Stimulated activated CD8-positive, alpha-beta memory T cell treated with anti-CD3 and anti-CD28 coated beads, Interleukin-12 subunit alpha, Interleukin-12 subunit beta, amount 100 ng/mL, for 24 hours (primary cell): ENCODE results near the gene MARK3.
A peak's percentile ranks its signal among the peaks of the same experiment; 100 is the strongest.
"Not testable (repeated sequence)": the region's sequence is repeated elsewhere in the genome, so short reads cannot be mapped to it uniquely, and the experiment has no call there.

ENCODE experiments used
- DNase-seq: peaks from one replicate; pipeline ENCODE4 v3.0.0-alpha.2; 2020; ENCODE audit errors: extremely low read depth

MARK3 gene

GRCh38 chr14:103385152-103385928 is at the start of gene MARK3:
TSS of gene MARK3 (plus strand) at chr14:103385415. CDS start at chr14:103386030, 615 bp downstream.
- peak; percentile 93 for DNase-seq

DNA sequence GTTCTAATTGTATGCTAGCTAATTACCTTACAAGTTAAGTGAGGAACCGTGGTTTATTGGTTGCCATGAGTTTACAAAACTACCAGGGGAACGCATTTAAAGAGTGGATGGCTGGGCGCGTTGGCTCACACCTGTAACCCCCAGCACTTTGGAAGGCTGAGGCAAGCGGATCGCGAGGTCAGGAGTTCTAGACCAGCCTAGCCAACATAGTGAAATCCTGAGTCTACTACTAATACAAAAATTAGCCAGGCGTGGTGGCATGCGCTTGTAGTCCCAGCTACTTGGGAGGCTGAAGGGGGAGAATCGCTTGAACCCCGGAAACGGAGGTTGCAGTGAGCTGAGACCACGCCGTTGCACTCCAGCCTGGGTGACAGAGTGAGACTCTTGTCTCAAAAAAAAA is 49.0 kb upstream of the MARK3 start:
- DNase-seq = no peak

DNA sequence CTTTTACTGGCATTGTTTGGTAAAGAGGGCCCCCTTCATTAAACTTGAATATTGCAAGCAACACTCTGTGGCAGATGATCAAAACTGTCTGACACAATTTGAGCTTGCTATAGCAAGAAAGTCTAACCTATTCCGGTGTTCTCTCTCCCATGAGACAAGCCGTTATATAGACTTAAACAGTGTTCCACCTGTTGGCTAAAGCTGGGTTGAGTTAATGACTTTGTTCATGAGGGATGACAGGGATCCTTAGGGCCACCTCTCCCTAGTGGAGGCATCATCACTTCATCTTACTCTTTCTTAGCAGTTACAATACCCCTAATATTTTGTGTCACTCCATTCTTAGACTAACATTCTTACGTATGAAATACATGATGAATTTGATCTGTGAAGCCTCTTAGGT is 47.4 kb upstream of the MARK3 start:
- no peak for DNase-seq

GRCh38 chr14:103339561-103339960 is 45.7 kb upstream of the MARK3 start:
- no peak for DNase-seq

GRCh38 chr14:103340480-103341212 is 44.6 kb upstream of the MARK3 start:
- no peak for DNase-seq

- DNase-seq = no peak
Measured at GRCh38 chr14:103341250-103342129, 43.7 kb upstream of the MARK3 start.

- no peak for DNase-seq
Measured at GRCh38 chr14:103343164-103343879, 41.9 kb upstream of the MARK3 start.

- no peak for DNase-seq
Measured at GRCh38 chr14:103343905-103344797, 41.1 kb upstream of the MARK3 start.

GRCh38 chr14:103346286-103346685 is 38.9 kb upstream of the MARK3 start:
- no peak for DNase-seq

GRCh38 chr14:103347091-103347815 is 38.0 kb upstream of the MARK3 start:
- DNase-seq = no peak

DNA sequence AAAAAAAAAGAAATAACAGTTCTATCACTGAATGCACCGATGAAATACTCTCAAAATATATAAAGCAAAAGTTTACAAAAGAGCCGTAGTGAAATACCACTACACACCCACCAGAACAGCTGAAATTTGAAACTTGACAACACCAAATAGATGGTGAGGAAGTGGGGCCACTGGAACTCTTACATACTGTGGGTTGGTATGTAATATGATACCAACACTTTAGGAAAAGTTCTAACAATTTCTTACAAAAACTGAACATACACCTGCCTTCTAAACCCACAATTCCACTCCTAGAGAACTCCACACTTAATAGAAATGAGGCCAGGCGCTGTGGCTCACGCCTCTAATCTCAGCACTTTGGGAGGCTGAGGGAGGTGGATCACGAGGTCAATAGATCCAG is 37.1 kb upstream of the MARK3 start:
- no peak for DNase-seq

GRCh38 chr14:103349982-103350381 is 35.2 kb upstream of the MARK3 start:
- no peak for DNase-seq

DNA sequence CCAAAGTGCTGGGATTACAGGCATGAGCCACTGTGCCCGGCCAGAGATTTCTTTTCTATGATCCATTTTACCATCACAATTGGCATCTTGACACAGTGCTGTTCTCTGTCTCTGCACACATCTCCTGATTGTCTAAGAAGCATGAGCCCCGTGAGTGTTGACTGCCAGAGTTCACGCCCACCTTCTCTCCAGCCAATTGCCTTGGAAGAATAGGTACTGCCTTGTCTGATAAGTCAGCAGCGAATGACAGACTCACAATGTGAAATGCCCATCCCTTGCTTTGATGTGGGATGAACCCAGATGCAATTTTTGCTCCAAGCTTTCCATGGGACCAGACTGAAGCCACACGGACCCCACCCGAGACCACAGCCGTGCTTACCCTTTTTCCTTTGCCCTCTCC is 31.9 kb upstream of the MARK3 start:
- no peak for DNase-seq

DNA sequence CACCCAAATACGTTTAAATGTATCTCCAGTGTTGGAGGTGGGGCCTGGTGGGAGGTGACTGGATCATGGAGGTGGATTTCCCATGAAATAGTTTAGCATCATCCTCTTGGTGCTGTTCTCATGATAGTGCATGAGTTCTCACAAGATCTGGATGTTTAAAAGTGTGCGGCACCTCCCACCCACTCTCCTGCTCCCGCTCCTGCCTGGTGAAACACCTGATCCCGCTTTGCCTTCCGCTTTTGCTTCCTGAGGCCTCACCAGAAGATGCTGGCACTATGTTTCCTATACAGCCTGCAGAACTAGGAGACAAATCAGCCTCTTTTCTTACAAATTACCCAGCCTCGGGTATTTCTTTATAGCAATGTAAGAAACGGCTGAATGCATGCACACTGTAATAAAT is 31.1 kb upstream of the MARK3 start:
- DNase-seq = no peak

- DNase-seq = no peak
Measured at GRCh38 chr14:103356024-103356682, 29.1 kb upstream of the MARK3 start.

- DNase-seq = not testable (repeated sequence)
Measured at GRCh38 chr14:103357552-103357951, 27.7 kb upstream of the MARK3 start.

DNA sequence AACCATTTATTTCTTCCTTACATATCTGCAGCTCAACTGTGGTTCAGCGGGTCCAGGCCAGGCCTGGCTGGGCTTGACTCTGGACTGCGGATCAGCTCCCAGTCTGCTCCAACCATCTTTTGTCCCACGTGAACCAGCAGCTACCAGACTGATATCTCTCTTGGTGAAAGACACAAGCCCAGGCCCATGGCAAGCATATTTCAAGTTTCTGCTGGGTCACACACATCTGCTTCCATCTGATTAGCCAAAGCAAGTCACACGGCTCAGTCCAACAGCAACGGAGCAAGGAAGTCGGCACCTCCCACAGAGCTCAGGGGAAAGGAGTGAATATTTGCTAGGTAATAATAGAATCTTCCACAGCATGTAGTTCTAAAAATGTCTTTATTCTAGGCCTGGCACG is 24.7 kb upstream of the MARK3 start:
- DNase-seq = no peak

DNA sequence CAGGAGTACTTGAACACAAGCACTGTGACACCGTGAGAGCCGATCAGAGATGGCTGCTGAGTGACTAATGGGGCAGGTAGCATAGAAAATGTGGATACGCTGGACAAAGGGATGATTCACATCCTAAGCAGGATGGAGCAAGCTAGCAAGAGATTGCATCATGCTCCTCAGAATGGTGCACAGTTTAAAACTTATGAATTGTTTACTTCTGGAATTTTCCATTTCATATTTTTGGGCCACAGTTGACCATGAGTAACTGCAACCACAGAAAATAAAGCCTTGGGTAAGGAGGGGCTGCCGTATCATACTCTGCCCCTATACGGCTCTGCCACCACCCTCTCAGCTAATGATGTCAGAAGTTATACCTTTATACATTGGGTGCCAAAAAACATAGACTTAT is 23.3 kb upstream of the MARK3 start:
- no peak for DNase-seq

DNA sequence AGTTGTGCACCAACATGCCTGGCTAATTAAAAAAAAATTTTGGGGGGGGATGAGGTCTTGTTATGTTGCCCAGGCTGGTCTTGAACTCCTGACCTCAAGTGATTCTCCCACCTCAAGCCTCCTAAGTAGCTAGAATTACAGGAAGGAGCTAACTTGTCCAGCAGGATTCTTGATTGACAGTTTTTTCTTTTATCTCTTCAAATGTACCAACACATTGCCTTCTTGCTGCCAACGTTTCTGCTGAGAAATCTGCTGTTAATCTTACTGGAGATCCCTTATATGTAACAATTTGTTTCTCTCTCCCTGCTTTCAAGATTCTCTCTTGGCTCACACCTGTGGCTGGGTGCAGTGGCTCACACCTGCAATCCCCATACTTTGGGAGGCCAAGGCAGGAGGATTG is 22.4 kb upstream of the MARK3 start:
- no peak for DNase-seq
